ENCODE measurements around the gene CLBA1. TPM values are rescaled to one million over a fixed set of nuclear protein-coding genes. Genes with fewer than 3 reads are reported as not detected.

CLBA1 gene
- total RNA-seq, 1 donor from 2014 or later: 5.5 TPM

DNA sequence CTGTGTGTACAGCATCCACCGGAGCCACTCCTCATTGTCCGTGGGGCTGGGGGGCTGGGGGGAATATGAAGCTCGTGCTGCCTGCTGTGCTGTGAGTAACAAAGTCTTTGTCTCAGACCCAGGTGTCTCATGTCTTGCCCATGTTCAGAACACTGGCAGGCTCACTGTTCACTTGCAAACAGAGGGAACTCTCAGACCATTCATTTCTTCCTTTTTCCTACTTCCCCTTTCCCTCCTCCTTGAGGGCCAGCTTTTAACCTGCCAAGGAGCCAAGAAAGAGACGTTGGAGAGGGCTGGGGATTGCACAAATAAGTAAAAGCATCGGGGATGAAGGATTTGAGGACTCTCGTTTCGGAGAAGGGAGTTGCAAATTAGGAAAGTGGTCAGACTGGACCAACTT lies 58.1 kb downstream of the CLBA1 start:
- DNase-seq (ENCODE audit: low read depth, low spot score): no peak

Other genes with a start within 250 kb of the CLBA1 start
- 87.3 and 95.4 TPM in 2 replicates for gene SIVA1, start 232.6 kb upstream of the CLBA1 start, total RNA-seq
- 224 and 229 TPM in 2 replicates for gene AKT1, start 190.0 kb upstream of the CLBA1 start, total RNA-seq
- 3.9 and 5.2 TPM in 2 replicates for gene ZBTB42, start 184.7 kb upstream of the CLBA1 start, total RNA-seq
- gene CEP170B, start 120.5 kb upstream of the CLBA1 start, total RNA-seq: 17.1 and 19.0 TPM in 2 replicates
- under 0.01 and 0.04 TPM in 2 replicates for gene PLD4, start 60.9 kb upstream of the CLBA1 start, total RNA-seq
- 91.8 and 94.3 TPM in 2 replicates for gene AHNAK2, start 7.4 kb upstream of the CLBA1 start, total RNA-seq
- 50.5 and 59.4 TPM in 2 replicates for gene CDCA4, start 35.3 kb downstream of the CLBA1 start, total RNA-seq
- gene GPR132, start 79.6 kb downstream of the CLBA1 start, total RNA-seq: 0.07 TPM in 1 of 2 replicates, not detected in the other
- 46.9 and 49.9 TPM in 2 replicates for gene JAG2, start 183.0 kb downstream of the CLBA1 start, total RNA-seq
- gene NUDT14, start 195.5 kb downstream of the CLBA1 start, total RNA-seq: 26.9 and 44.8 TPM in 2 replicates

Data from pulmonary artery endothelial cell (primary cell).